Thoracic aorta (tissue), 2 donors: ENCODE data around the gene RAD51. TPM values are rescaled to one million over a fixed set of nuclear protein-coding genes. Genes with fewer than 3 reads are reported as not detected.

ENCODE experiments used
- ATAC-seq: fragments of 150-250 bp; one replicate; pipeline ENCODE4 v1.8.0; 2017; ENCODE audit warnings: low read depth; ENCODE audit not compliant: insufficient number of reproducible peaks, low FRiP score
- DNase-seq: peaks from one replicate; pipeline ENCODE4 v3.0.0-alpha.2; 2020; ENCODE audit warnings: low spot score
- H3K27ac ChIP-seq, 2 donors: fragments of 200-600 bp; sonication (generic); 1 replicate in 1 of 2; 2 replicates in 1 of 2; pipeline ENCODE4 v1.5.1; 2016; ENCODE audit warnings: mild to moderate bottlenecking in 2 of 2, moderate library complexity in 2 of 2
- H3K27me3 ChIP-seq: fragments of 200-600 bp; sonication (generic); replicated peaks from 2 replicates; pipeline ENCODE4 v1.6.0; 2016; ENCODE audit warnings: mild to moderate bottlenecking; ENCODE audit not compliant: insufficient read depth
- H3K36me3 ChIP-seq: fragments of 200-600 bp; sonication (generic); one replicate; pipeline ENCODE4 v1.5.1; 2016
- H3K4me1 ChIP-seq, 2 donors: fragments of 200-600 bp; sonication (generic); 1 replicate in 1 of 2; 2 replicates in 1 of 2; pipeline versions ENCODE4 v1.5.1 to v1.6.0; 2016; ENCODE audit warnings: low read depth in 2 of 2, mild to moderate bottlenecking in 1 of 2; ENCODE audit not compliant: control insufficient read depth in 1 of 2
- H3K4me3 ChIP-seq: fragments of 200-600 bp; sonication (generic); 2 replicates; pipeline ENCODE4 v1.5.1; 2016; ENCODE audit warnings: mild to moderate bottlenecking
- H3K9me3 ChIP-seq: fragments of 200-600 bp; sonication (generic); 2 replicates; pipeline ENCODE4 v1.5.1; 2016
- total RNA-seq, 2 donors: library from RNA; depleted of rRNA; stranded (reverse); fragments of >200 nt; gene quantifications; one replicate each; pipeline versions ENCODE4 v1.1.0 to v1.2.3, GENCODE V29; 2016
- TF ChIP-seq, protein P1 (sequence below): fragments of 200-600 bp; sonication (generic); IDR thresholded peaks from one replicate; pipeline ENCODE4 v1.5.1; 2019; ENCODE audit warnings: antibody characterized with exemption

Gene RAD51
- total RNA-seq, 2 donors from 2014 or later: 0.27 TPM; not detected in 1

DNA sequence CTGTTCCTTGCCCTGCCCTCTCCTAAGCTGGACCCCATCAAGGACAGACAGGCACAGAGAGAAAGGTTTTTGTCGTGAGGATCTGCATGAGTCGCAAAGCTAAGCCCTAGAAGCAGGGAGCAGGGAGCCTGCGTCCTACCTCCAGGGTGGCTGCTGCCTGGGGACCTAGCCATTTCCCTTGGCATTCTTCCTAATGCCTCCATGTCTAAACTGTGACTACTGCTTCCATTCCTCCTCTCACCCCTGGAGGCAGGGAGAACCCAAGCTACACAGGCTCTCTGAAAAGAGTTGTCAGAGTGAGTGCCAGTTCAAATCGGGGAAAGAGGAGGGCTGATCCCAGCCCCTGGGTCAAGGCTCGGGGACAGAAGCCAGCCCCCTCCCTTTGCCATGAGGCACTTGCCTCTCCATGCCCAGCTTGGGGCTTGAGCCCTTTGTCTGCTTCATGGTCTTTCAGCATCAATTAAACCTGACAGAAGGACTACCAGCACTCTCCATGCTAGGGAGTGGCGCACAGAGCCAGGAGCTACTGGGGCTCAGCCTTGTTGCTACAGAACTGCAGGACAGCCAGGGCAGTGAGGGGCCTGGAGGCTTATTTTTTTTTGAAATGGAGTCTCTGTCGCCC, 71.3 kb downstream of the RAD51 start:
- Histone ChIP-seq H3K27ac (peak overlapping the region; percentile 78 to 88), H3K4me1 (peaks cover 19 to 39% of the 10 kb centered on the region in 2 donors), H3K4me3 (no peak overlapping the region), H3K9me3 (no peaks in the 10 kb centered on the region), H3K27me3 (no peaks in the 10 kb centered on the region), H3K36me3 (peaks cover 6% of the 10 kb centered on the region)
- no peak for DNase-seq
- TF ChIP-seq, protein P1, sequence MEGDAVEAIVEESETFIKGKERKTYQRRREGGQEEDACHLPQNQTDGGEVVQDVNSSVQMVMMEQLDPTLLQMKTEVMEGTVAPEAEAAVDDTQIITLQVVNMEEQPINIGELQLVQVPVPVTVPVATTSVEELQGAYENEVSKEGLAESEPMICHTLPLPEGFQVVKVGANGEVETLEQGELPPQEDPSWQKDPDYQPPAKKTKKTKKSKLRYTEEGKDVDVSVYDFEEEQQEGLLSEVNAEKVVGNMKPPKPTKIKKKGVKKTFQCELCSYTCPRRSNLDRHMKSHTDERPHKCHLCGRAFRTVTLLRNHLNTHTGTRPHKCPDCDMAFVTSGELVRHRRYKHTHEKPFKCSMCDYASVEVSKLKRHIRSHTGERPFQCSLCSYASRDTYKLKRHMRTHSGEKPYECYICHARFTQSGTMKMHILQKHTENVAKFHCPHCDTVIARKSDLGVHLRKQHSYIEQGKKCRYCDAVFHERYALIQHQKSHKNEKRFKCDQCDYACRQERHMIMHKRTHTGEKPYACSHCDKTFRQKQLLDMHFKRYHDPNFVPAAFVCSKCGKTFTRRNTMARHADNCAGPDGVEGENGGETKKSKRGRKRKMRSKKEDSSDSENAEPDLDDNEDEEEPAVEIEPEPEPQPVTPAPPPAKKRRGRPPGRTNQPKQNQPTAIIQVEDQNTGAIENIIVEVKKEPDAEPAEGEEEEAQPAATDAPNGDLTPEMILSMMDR: no peak
- no peak for ATAC-seq

DNA sequence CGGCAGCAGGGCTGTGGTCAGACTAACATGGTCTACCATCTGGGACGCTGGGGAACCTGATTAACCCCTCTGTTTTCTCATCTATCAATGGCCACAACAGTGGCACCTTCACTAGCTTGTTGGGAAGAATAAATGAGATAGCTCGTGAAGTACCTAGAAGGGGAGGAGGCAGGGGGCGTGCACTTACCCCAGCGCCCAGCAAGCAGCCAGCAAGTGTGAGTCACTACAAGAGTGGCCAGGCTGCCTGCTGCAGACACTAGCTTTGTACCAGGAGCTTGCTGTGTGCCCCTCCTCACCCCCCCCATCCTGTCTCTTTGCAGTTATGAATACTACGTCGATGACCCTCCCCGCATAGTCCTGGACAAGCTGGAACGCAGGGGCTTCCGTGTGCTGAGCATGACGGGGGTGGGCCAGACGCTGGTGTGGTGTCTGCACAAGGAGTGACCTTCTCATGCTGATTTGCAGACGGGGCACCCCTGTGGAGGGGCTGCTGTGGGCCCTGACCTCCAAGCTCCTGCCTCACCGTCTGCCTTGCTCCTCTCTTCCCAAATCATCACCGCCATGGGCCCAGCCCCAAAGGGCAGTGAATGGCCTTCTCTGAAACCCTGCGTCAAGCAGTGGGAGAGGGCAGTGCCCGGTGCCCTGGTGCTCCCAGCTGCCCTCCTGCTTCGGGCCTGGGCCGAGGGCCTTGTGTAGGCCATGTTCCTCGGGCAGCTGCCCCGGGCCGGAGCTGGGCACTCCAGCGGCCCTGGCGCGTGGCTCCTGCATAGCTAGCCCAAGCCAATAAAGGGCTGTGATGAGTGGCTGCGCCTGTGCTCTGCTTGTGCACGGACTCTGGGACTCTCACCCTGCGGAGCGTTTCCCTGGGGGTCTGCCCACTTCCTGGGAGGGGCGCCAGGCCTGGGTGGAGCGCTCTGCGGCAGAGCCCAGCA, 72.2 kb downstream of the RAD51 start:
- Histone ChIP-seq H3K9me3 (no peaks in the 10 kb centered on the region), H3K36me3 (peaks cover 6% of the 10 kb centered on the region), H3K27me3 (no peaks in the 10 kb centered on the region), H3K27ac (peak overlapping the region in 1 of 2 donors; percentile 88), H3K4me3 (no peak overlapping the region), H3K4me1 (peaks cover 19 to 39% of the 10 kb centered on the region in 2 donors)
- ATAC-seq (no peak), DNase-seq (no peak)
- TF ChIP-seq, protein P1: no peak

DNA sequence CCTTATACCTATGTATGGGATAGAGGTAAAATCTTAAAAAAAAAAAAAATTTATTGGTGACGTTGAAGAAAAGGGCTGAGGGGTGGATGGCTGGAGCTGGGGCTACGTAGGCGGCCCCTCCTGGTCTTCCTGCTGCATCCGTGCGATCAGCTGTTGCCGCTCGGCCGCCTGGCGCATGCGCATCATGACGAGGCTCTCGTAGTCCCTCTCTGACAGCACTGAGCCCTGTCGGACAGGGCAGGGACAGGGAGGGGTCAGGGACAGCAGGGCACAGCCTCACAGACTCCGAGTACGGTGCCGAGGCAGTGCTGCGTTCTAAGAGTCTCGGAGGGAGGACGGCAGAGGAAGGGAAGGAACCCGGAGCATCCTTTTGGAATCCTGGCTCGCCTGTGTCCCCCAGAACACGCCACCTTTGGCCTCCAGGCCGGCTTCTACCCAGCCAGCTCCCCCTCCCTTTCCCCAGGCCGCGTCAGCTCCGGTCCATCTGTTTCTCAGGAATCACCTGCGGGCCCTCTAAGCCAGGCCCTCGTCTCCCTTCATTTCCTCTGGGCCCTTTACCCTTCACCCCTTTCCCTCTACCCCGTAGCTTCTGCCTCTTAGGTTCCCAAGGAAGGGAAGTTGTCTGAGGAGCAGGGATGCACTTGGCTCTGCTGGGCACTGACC, 73.0 kb downstream of the RAD51 start:
- peaks cover 7% of the 10 kb centered on the region for H3K36me3 ChIP-seq
- DNase-seq: no peak
- TF ChIP-seq, protein P1: no peak
- H3K9me3 ChIP-seq: no peaks in the 10 kb centered on the region
- H3K4me3 ChIP-seq: no peak overlapping the region
- no peak for ATAC-seq
- H3K27ac ChIP-seq: no peak overlapping the region
- peaks cover 19 to 35% of the 10 kb centered on the region in 2 donors for H3K4me1 ChIP-seq
- H3K27me3 ChIP-seq: no peaks in the 10 kb centered on the region

DNA sequence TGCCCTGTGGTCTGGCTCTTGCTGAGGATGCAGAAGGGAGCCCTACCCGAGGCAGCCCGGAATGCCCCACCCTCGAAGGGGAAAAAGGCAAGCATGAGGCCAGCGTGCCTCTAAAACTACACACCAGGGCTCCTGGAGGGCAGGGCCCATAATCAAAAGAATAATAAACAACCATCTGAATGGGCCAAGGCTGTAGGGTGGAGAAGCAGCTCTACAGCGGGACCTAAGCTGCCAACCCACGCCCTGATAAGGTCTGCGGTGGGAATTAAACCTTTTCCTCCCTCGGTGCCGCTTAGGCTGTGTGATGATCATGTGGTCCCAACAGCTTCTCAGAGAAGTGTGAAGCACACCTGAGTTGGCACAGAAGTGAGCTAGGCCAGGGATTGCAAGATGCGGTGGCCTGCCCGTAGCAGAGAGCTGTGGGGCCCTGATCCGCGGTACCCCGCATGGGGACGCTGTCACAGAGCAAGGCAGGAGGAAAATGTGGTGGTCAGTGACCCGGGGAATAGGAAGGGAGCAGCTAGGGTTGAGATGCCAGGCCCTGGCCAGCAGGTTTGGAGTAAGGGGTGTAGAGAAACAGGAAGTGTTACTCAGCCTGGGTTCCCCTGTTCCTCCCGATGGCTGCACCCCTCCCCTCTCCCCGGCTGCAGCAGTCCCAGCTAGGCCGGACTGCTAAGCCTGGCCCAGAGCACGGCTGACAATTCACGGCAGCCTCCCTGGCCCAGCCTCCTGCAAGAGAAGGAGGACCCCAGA, 73.7 kb downstream of the RAD51 start:
- Histone ChIP-seq H3K9me3 (no peaks in the 10 kb centered on the region), H3K36me3 (peaks cover 14% of the 10 kb centered on the region), H3K27me3 (no peaks in the 10 kb centered on the region), H3K4me1 (peaks cover 19 to 28% of the 10 kb centered on the region in 2 donors), H3K4me3 (no peak overlapping the region), H3K27ac (no peak overlapping the region)
- TF ChIP-seq, protein P1: no peak
- DNase-seq: no peak
- no peak for ATAC-seq
